Measurements from ENCODE around the gene CYB561D2. TPM values are rescaled to one million over a fixed set of nuclear protein-coding genes. Genes with fewer than 3 reads are reported as not detected.

Gene CYB561D2
- total and polyA plus RNA-seq, 11 donors: 4.9 to 18.6 (median 7.8) TPM

DNA sequence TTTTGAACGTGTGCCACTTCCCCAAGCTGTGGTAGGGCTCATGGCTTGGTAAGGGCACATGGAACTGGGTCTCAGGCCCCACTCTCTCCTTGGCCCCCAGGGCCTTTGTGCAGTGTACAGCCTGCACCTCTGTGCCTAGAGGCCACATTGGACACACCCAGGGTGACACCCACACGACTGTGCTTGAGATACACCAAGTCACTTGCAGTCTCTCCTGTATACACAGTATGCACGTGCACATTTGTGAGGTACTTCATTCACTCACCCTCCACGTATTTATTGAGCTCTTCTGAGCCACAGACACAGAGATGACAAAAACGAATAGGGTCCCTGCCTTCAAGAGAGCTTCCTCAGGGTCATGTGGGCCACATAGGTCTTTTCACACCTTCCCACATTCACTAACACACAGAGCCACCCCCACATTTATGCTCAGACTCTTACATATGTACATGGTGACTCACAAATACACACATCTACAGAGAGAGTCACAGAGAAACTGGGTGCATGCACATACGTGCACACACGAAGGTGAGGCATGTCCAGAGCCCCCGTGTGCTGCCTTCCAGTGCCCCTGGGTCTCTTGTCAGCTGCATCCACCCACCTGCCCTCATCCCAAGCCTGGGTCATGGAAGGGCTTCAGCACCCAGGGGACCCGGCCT is 18.5 kb downstream of the CYB561D2 start:
- no peaks in the 10 kb centered on the region for H3K9me3 ChIP-seq
- H3K4me3 ChIP-seq: no peak overlapping the region
- no peaks in the 10 kb centered on the region for H3K36me3 ChIP-seq
- intact Hi-C loops (cut with DNase I): loop anchor here in 3 of 10 donors (5.0 kb wide), 2 partner anchors 168 to 173 kb away; no protein-coding TSS in a partner anchor
- DNase-seq: no peak
- ATAC-seq: no peak
- no peak overlapping the region for H3K27ac ChIP-seq
- 78 to 85% (median 81%) methylated on average over 8 to 9 of the region's 9 CpGs for WGBS, 4 donors
- TF ChIP-seq, protein P1, sequence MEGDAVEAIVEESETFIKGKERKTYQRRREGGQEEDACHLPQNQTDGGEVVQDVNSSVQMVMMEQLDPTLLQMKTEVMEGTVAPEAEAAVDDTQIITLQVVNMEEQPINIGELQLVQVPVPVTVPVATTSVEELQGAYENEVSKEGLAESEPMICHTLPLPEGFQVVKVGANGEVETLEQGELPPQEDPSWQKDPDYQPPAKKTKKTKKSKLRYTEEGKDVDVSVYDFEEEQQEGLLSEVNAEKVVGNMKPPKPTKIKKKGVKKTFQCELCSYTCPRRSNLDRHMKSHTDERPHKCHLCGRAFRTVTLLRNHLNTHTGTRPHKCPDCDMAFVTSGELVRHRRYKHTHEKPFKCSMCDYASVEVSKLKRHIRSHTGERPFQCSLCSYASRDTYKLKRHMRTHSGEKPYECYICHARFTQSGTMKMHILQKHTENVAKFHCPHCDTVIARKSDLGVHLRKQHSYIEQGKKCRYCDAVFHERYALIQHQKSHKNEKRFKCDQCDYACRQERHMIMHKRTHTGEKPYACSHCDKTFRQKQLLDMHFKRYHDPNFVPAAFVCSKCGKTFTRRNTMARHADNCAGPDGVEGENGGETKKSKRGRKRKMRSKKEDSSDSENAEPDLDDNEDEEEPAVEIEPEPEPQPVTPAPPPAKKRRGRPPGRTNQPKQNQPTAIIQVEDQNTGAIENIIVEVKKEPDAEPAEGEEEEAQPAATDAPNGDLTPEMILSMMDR (IDR thresholded peaks at IDR 0.05): no peak
- TF ChIP-seq POLR2A (IDR thresholded peaks at IDR 0.05): no peak
- H3K4me1 ChIP-seq: peaks cover 0 to 14% (median 8%) of the 10 kb centered on the region in 12 donors
- H3K27me3 ChIP-seq: no peaks in the 10 kb centered on the region

DNA sequence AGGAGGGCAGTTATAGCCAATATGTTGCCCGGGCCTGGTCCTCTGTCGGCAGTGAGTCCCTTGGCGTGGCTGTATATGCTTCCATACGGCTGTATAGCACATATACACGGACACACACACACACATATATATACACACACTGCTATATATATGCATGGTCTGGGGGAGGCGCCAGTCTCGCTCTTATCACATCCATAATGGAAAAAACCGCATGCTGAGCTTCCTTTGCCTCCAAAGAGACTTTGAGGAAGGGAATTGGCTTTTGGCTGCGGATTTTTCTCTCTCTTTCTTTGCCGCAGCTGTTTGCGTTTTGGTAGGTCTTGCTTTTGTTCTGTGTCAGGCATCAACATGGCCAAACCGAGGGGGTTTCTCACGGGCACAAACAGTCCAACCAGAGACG is 19.9 kb downstream of the CYB561D2 start:
- WGBS, 4 donors: 49 to 55% (median 53%) methylated on average over 14 of the region's 14 CpGs
- no peak overlapping the region for H3K4me3 ChIP-seq
- ATAC-seq: no peak

DNA sequence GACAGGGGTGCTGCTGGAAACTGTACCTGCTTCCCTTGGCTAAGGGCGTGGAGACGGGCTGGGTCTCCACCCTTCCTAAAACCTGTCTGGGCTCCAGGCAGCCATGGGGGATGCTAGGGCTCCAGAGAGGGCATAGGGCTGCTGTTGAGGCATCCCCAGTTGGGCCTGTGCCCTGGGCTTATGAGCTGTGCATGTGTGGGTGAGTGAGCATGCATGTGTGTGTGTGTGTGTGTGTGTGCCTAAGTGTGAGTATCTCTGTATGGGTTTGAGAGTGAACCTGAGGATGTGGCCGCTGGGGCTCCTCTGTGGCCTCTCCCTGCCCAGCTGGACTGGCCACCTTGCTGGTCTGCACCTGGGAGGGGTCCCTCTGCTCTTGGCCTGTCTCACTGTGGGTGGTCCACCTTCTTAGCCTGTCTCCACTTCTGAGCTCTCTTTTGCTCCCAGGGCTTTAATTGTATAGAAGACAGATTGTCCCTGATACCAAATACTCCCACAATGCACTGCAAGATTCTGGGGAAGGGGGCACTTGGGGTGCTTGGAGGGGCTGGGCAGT is 20.5 kb downstream of the CYB561D2 start:
- Histone ChIP-seq H3K27ac (no peak overlapping the region), H3K9me3 (no peaks in the 10 kb centered on the region), H3K27me3 (no peaks in the 10 kb centered on the region), H3K36me3 (no peaks in the 10 kb centered on the region), H3K4me1 (no peaks in the 10 kb centered on the region), H3K4me3 (no peak overlapping the region)
- intact Hi-C loops (cut with DNase I): no loop called here
- no peak for TF ChIP-seq POLR2A (IDR thresholded peaks at IDR 0.05)
- TF ChIP-seq, protein P1 (IDR thresholded peaks at IDR 0.05): no peak
- no peak for ATAC-seq
- WGBS, 4 donors: 88 to 96% (median 89%) methylated on average over 2 to 3 of the region's 3 CpGs
- DNase-seq: no peak

More for the DNA sequence above, 19.9 kb downstream of the CYB561D2 start:
- H3K36me3 ChIP-seq: no peaks in the 10 kb centered on the region
- peaks cover 0 to 3% (median under 1%) of the 10 kb centered on the region in 12 donors for H3K4me1 ChIP-seq
- H3K9me3 ChIP-seq: no peaks in the 10 kb centered on the region
- H3K27me3 ChIP-seq: no peaks in the 10 kb centered on the region
- TF ChIP-seq, protein P1 (IDR thresholded peaks at IDR 0.05): peak in 2 of 12 donors; percentile 20 to 28
- TF ChIP-seq POLR2A (IDR thresholded peaks at IDR 0.05): no peak
- intact Hi-C loops (cut with DNase I): no loop called here
- DNase-seq: no peak
- H3K27ac ChIP-seq: no peak overlapping the region

DNA sequence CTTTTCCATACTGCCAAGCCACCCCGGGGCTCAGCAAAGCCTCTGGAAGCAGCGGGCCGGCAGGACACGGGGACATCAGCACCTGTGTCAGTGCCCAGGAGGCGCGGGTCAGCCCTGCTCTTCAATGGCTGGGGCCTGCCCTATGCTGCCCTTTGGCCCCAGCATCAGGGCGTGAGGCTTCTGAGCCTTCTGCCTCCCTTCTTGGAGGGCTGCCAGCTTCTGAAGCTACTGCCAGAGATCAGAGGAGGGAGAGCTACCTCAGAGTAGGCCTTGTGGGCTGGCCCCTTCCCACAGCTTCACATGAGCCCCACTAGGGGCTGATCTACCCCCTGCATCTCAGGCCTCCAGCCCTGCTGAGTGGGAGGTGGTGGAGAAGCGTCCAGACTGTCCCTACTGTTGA is 21.7 kb downstream of the CYB561D2 start:
- 59 to 75% (median 65%) methylated on average over 8 of the region's 8 CpGs for WGBS, 4 donors

More for the DNA sequence above, 21.7 kb downstream of the CYB561D2 start:
- intact Hi-C loops (cut with DNase I): no loop called here
- DNase-seq (no peak), ATAC-seq (no peak)
- no peaks in the 10 kb centered on the region for H3K4me1 ChIP-seq
- no peaks in the 10 kb centered on the region for H3K27me3 ChIP-seq
- no peaks in the 10 kb centered on the region for H3K9me3 ChIP-seq
- H3K36me3 ChIP-seq: no peaks in the 10 kb centered on the region
- H3K4me3 ChIP-seq: no peak overlapping the region
- no peak for TF ChIP-seq POLR2A (IDR thresholded peaks at IDR 0.05)
- TF ChIP-seq, protein P1 (IDR thresholded peaks at IDR 0.05): no peak
- no peak overlapping the region for H3K27ac ChIP-seq
